ENCODE measurements around the gene EFCAB11. TPM values are rescaled to one million over a fixed set of nuclear protein-coding genes. Genes with fewer than 3 reads are reported as not detected.

Gene EFCAB11
- total RNA-seq, 4 donors from 2014 or later, result 3.2 to 5.1 (median 3.7) TPM

DNA sequence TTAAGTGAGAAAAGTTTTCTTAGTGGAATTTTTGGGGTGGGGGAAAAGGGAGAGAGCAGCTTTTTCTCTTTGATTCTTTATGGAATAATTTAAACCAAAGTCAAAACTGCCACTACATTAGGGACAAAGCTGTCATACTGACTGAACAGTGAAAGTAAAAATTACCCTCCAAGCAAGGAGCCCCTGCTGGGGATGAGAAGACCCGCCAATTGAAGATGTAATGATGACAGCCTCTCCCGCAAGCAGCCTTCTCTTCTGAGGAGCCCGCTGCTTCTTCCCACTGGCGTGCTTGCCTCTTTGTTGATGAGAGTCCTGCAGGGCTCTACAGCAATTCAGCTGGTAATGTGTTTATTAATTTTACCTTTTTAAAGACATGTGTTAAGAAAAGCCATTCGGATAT is 151.0 kb downstream of the EFCAB11 start:
- Histone ChIP-seq H3K27ac (no peak overlapping the region), H3K27me3 (no peaks in the 10 kb centered on the region), H3K4me3 (no peak overlapping the region), H3K4me1 (no peaks in the 10 kb centered on the region), H3K36me3 (no peaks in the 10 kb centered on the region), H3K9me3 (no peaks in the 10 kb centered on the region)
- WGBS, result 90% methylated on average over 5 of the region's 5 CpGs
- no peak for DNase-seq (ENCODE audit: low spot score in 2 of 2)
- TF ChIP-seq POLR2A (IDR thresholded peaks at IDR 0.05), result no peak
- no peak for TF ChIP-seq POLR2AphosphoS5 (IDR thresholded peaks at IDR 0.05)
- TF ChIP-seq, protein P1, sequence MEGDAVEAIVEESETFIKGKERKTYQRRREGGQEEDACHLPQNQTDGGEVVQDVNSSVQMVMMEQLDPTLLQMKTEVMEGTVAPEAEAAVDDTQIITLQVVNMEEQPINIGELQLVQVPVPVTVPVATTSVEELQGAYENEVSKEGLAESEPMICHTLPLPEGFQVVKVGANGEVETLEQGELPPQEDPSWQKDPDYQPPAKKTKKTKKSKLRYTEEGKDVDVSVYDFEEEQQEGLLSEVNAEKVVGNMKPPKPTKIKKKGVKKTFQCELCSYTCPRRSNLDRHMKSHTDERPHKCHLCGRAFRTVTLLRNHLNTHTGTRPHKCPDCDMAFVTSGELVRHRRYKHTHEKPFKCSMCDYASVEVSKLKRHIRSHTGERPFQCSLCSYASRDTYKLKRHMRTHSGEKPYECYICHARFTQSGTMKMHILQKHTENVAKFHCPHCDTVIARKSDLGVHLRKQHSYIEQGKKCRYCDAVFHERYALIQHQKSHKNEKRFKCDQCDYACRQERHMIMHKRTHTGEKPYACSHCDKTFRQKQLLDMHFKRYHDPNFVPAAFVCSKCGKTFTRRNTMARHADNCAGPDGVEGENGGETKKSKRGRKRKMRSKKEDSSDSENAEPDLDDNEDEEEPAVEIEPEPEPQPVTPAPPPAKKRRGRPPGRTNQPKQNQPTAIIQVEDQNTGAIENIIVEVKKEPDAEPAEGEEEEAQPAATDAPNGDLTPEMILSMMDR (IDR thresholded peaks at IDR 0.05), result no peak
- TF ChIP-seq EP300 (IDR thresholded peaks at IDR 0.05), result no peak

DNA sequence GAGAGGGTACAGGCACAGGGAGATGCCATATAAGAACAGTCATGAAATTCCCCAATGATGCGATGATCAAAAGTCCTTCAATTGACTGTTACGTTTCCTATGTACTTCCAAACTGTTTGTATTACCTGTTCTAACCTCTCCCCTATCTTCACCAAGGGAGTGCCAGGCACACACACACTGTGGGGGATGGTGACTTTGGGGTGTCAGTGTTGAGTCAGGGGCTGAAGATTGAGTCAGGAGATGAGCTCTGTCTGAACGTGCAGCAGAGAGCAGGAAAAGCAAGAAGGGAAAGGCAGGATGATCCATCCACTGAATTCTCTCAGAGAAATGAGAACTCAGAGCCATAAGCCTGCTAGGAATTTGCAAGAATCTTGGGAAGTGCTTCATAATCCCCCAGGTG is 153.4 kb downstream of the EFCAB11 start:
- H3K36me3 ChIP-seq, result no peaks in the 10 kb centered on the region
- DNase-seq (ENCODE audit: low spot score in 2 of 2), result no peak
- no peaks in the 10 kb centered on the region for H3K27me3 ChIP-seq
- 72% methylated on average over 3 of the region's 3 CpGs for WGBS
- TF ChIP-seq EP300 (IDR thresholded peaks at IDR 0.05) (no peak), POLR2AphosphoS5 (IDR thresholded peaks at IDR 0.05) (no peak), POLR2A (IDR thresholded peaks at IDR 0.05) (no peak)
- TF ChIP-seq, protein P1 (IDR thresholded peaks at IDR 0.05), result no peak
- H3K27ac ChIP-seq, result no peak overlapping the region
- no peaks in the 10 kb centered on the region for H3K4me1 ChIP-seq
- H3K4me3 ChIP-seq, result no peak overlapping the region
- no peaks in the 10 kb centered on the region for H3K9me3 ChIP-seq

DNA sequence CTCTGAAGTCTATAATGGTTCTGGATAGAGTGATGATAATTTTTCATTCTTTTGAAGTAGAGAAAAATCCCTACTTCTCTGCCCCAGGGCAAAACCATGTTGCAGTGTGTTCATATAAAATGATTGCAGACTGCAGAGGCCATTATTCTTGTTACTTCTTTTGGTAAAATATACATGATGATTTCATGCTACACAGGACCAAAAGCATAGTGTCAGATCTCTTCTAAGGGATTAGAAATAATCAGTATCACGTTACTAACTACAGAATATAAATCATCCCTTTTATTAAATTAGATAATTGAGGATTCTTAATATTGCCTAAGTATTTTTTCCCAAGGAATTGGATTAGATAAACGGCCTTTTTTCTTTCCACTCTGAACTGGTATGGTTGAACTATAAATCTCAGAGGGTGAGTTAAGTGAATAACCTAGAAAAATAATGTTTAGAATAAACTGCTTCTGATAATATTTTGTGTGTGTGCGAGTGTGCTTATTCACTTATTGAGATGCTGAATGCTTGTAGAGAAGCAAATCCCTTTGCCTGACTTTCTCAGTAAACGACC is 156.2 kb downstream of the EFCAB11 start:
- Histone ChIP-seq H3K36me3 (no peaks in the 10 kb centered on the region), H3K4me1 (peaks cover 8% of the 10 kb centered on the region), H3K27ac (no peak overlapping the region), H3K4me3 (no peak overlapping the region), H3K9me3 (no peaks in the 10 kb centered on the region), H3K27me3 (no peaks in the 10 kb centered on the region)
- 71% methylated on average over 4 of the region's 4 CpGs for WGBS
- no peak for DNase-seq (ENCODE audit: low spot score in 2 of 2)
- TF ChIP-seq, protein P1 (IDR thresholded peaks at IDR 0.05), result no peak

DNA sequence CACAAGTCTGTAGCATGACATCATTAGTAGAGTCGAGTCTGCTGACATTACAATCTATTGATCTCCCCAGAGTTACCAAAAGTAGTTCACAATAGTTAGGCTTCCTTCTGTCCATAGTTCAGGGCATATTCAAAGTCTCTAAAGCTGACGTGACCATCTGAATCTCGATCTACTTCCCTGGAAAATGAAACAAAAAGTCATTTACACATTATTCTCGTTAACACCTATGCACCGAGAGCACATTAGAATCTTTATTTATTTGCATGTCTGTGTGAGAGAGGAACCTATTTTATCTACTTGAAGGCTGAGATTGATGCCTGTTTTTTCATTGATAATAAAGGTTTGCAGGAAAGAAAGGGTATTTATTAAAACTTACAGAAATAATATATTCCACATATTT is 157.4 kb downstream of the EFCAB11 start:
- DNase-seq (ENCODE audit: low spot score in 2 of 2), result no peak
- Histone ChIP-seq H3K27me3 (no peaks in the 10 kb centered on the region), H3K27ac (no peak overlapping the region), H3K36me3 (no peaks in the 10 kb centered on the region), H3K9me3 (no peaks in the 10 kb centered on the region), H3K4me1 (peaks cover 8% of the 10 kb centered on the region), H3K4me3 (no peak overlapping the region)
- WGBS, result 89% methylated on average over 5 of the region's 5 CpGs
- no peak for TF ChIP-seq POLR2AphosphoS5 (IDR thresholded peaks at IDR 0.05)
- TF ChIP-seq EP300 (IDR thresholded peaks at IDR 0.05), result no peak
- TF ChIP-seq, protein P1 (IDR thresholded peaks at IDR 0.05), result no peak
- no peak for TF ChIP-seq POLR2A (IDR thresholded peaks at IDR 0.05)

DNA sequence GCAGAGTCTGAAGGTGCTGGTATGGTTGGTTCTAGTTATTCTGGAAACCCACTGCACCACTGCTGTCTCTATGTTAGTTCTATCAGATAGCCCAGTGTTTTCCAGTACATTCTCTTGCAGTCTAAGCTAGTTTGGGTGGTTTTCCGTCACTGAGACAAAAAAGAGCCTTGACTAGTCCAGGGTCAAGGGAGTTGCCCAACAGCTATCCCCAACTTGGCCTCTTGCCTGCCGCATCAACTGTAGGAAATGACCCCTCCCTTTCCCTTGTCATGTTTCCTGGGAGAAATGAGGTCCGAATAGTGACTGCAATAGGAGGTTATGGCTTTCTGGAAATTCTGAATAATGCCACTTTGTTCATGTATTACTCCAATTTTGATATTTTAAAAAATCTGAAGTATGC is 160.4 kb downstream of the EFCAB11 start:
- H3K27me3 ChIP-seq, result no peaks in the 10 kb centered on the region
- peak overlapping the region; percentile 57 for H3K27ac ChIP-seq
- peak in 1 of 2 donors; percentile 84 for DNase-seq (ENCODE audit: low spot score in 2 of 2)
- no peak overlapping the region for H3K4me3 ChIP-seq
- H3K4me1 ChIP-seq, result peaks cover 8% of the 10 kb centered on the region
- TF ChIP-seq, protein P1 (IDR thresholded peaks at IDR 0.05), result no peak
- no peak for TF ChIP-seq POLR2A (IDR thresholded peaks at IDR 0.05)
- TF ChIP-seq EP300 (IDR thresholded peaks at IDR 0.05), result no peak
- no peak for TF ChIP-seq POLR2AphosphoS5 (IDR thresholded peaks at IDR 0.05)
- no peaks in the 10 kb centered on the region for H3K36me3 ChIP-seq
- no peaks in the 10 kb centered on the region for H3K9me3 ChIP-seq
- 64% methylated on average over 3 of the region's 3 CpGs for WGBS
